SK-N-SH (cell line): ENCODE measurements around the gene DISP2.

Experiments
- TAF1 ChIP-seq: IDR thresholded peaks from 2 replicates; pipeline ENCODE4 v1.6.1; 2012; ENCODE audit warnings: low read depth, mild to moderate bottlenecking, low read length, moderate library complexity, borderline replicate concordance
- TF ChIP-seq, protein P1 (sequence below): fragments of 200-600 bp; sonication (generic); IDR thresholded peaks from 2 replicates; pipeline ENCODE4 v1.6.1; 2017; ENCODE audit warnings: antibody characterized with exemption, mild to moderate bottlenecking, moderate library complexity

DNA sequence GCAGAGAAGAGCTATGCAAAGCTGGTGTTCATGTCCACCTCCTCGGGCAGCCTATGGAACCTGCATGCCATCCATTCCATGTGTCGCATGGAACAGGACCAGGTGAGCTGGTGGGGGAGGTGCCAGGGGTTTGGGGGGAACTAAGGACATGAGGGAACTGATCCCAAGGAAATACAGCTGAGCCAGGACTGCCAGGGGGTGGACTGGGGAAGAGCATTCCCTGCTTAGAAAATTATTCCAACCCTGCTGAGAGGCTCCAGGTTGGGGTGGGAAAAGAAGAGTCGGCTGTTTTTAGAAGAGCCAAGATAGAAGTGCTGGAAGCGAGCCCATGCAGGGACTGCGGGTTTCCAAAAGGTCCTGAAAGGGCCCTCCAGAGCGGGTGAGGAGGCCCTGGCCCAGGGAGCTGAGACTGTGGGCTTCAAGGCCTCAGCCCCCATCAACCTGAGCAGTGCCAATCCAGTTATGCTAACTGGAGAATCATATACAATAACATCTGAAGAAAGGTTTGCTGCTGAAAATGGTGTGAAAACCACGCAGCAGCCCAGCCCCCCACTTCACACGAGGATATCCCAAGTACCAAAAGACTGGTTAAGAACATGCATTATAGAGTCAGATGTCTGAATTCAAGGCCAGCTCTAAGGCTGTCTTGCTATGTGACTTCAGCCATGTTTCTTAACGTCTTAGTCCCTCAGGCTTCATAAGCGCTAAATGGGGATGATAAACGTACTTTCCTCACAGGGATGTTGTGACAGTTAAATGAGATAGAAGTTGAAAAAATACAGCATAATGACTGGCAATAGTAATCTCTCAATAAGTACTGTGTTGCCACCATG is 7.8 kb downstream of the DISP2 start:
- no peak for TF ChIP-seq TAF1
- TF ChIP-seq, protein P1, sequence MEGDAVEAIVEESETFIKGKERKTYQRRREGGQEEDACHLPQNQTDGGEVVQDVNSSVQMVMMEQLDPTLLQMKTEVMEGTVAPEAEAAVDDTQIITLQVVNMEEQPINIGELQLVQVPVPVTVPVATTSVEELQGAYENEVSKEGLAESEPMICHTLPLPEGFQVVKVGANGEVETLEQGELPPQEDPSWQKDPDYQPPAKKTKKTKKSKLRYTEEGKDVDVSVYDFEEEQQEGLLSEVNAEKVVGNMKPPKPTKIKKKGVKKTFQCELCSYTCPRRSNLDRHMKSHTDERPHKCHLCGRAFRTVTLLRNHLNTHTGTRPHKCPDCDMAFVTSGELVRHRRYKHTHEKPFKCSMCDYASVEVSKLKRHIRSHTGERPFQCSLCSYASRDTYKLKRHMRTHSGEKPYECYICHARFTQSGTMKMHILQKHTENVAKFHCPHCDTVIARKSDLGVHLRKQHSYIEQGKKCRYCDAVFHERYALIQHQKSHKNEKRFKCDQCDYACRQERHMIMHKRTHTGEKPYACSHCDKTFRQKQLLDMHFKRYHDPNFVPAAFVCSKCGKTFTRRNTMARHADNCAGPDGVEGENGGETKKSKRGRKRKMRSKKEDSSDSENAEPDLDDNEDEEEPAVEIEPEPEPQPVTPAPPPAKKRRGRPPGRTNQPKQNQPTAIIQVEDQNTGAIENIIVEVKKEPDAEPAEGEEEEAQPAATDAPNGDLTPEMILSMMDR = no peak
